DND-41 (cell line): ENCODE measurements around the gene TACR1.

Experiments
- ATAC-seq: fragments of 200-7000 bp; cut with Tn5 transposase; 3 replicates; pipeline ENCODE4 v1.9.1; 2021; ENCODE audit warnings: low read depth; ENCODE audit not compliant: insufficient read depth
- DNase-seq: peaks from one replicate; pipeline ENCODE4 v3.0.0-alpha.2; 2020
- H2AFZ ChIP-seq: 2 replicates; pipeline ENCODE4 v1.6.0; 2012; ENCODE audit warnings: low read depth, low read length
- H3K27ac ChIP-seq: 2 replicates; pipeline ENCODE4 v1.5.1; 2012; ENCODE audit warnings: low read length, inconsistent platforms
- H3K27me3 ChIP-seq: fragments of 200-600 bp; sonication (generic); 2 replicates; pipeline ENCODE4 v1.6.0; 2012; ENCODE audit warnings: low read length, mild to moderate bottlenecking, inconsistent platforms; ENCODE audit not compliant: insufficient read depth, poor library complexity
- H3K36me3 ChIP-seq: 2 replicates; pipeline ENCODE4 v1.5.1; 2012; ENCODE audit warnings: low read length, inconsistent platforms; ENCODE audit not compliant: insufficient read depth
- H3K4me1 ChIP-seq: 2 replicates; pipeline ENCODE4 v1.5.1; 2012; ENCODE audit warnings: mild to moderate bottlenecking, low read length; ENCODE audit not compliant: insufficient read depth
- H3K4me2 ChIP-seq: 2 replicates; pipeline ENCODE4 v1.6.0; 2012; ENCODE audit warnings: mild to moderate bottlenecking, moderate library complexity, low read length, inconsistent platforms; ENCODE audit not compliant: insufficient read depth
- H3K4me3 ChIP-seq, 2 experiments: fragments of 200-600 bp in 1 of 2; shearing (Covaris generic) in 1 of 2; 2 replicates each; pipeline ENCODE4 v1.5.1; 2012 to 2016; ENCODE audit warnings: inconsistent platforms in 2 of 2, low read length in 2 of 2, mild to moderate bottlenecking in 2 of 2, low read depth in 1 of 2, moderate library complexity in 1 of 2
- H3K79me2 ChIP-seq: 2 replicates; pipeline ENCODE4 v1.6.0; 2012; ENCODE audit warnings: low read length, inconsistent platforms; ENCODE audit not compliant: insufficient read depth
- H3K9ac ChIP-seq: 2 replicates; pipeline ENCODE4 v1.6.0; 2012; ENCODE audit warnings: low read depth, mild to moderate bottlenecking, inconsistent platforms, low read length, moderate library complexity
- H3K9me3 ChIP-seq: 2 replicates; pipeline ENCODE4 v1.5.1; 2012; ENCODE audit warnings: low read length, moderate library complexity, mild to moderate bottlenecking, inconsistent platforms; ENCODE audit not compliant: insufficient read depth, severe bottlenecking
- H4K20me1 ChIP-seq: 2 replicates; pipeline ENCODE4 v1.6.0; 2012; ENCODE audit warnings: low read length; ENCODE audit not compliant: insufficient read depth
- CTCF ChIP-seq: IDR thresholded peaks from 2 replicates; pipeline ENCODE4 v1.5.1; 2012; ENCODE audit warnings: borderline replicate concordance, low read length, moderate library complexity, mild to moderate bottlenecking; ENCODE audit not compliant: poor library complexity, severe bottlenecking; ENCODE audit errors: extremely low read depth
- EZH2 ChIP-seq: IDR thresholded peaks from 3 replicates; pipeline ENCODE4 v1.6.1; 2012; ENCODE audit warnings: borderline replicate concordance, low read depth, mild to moderate bottlenecking, moderate library complexity, low read length, inconsistent platforms; ENCODE audit not compliant: severe bottlenecking

The TACR1 gene

GRCh38 chr2:75237296-75237695, 38.0 kb upstream of the TACR1 start:
- Histone ChIP-seq H3K36me3 (no peaks in the 10 kb centered on the region), H3K4me2 (no peak overlapping the region), H3K9me3 (peaks cover under 1% of the 10 kb centered on the region), H3K27ac (no peak overlapping the region), H3K4me1 (no peaks in the 10 kb centered on the region), H3K79me2 (no peaks in the 10 kb centered on the region), H3K9ac (no peak overlapping the region), H4K20me1 (no peaks in the 10 kb centered on the region), H2AFZ (no peak overlapping the region), H3K27me3 (no peaks in the 10 kb centered on the region), H3K4me3 (no peak overlapping the region)
- DNase-seq (no peak), ATAC-seq (no peak)
- TF ChIP-seq CTCF (no peak), EZH2 (no peak)

GRCh38 chr2:75233965-75234364, 34.6 kb upstream of the TACR1 start:
- Histone ChIP-seq H2AFZ (no peak overlapping the region), H3K4me1 (no peaks in the 10 kb centered on the region), H4K20me1 (no peaks in the 10 kb centered on the region), H3K9me3 (no peaks in the 10 kb centered on the region), H3K36me3 (no peaks in the 10 kb centered on the region), H3K4me3 (no peak overlapping the region), H3K27me3 (no peaks in the 10 kb centered on the region), H3K27ac (no peak overlapping the region), H3K79me2 (no peaks in the 10 kb centered on the region), H3K9ac (no peak overlapping the region), H3K4me2 (no peak overlapping the region)
- TF ChIP-seq EZH2 (no peak), CTCF (no peak)
- ATAC-seq (no peak), DNase-seq (no peak)

GRCh38 chr2:75226617-75227016, 27.3 kb upstream of the TACR1 start:
- Histone ChIP-seq H3K27ac (no peak overlapping the region), H3K4me2 (no peak overlapping the region), H2AFZ (no peak overlapping the region), H3K36me3 (no peaks in the 10 kb centered on the region), H3K9ac (no peak overlapping the region), H4K20me1 (no peaks in the 10 kb centered on the region), H3K4me1 (peaks cover 12% of the 10 kb centered on the region), H3K79me2 (no peaks in the 10 kb centered on the region), H3K9me3 (no peaks in the 10 kb centered on the region), H3K4me3 (no peak overlapping the region), H3K27me3 (no peaks in the 10 kb centered on the region)
- DNase-seq (no peak), ATAC-seq (no peak)
- no peak for TF ChIP-seq EZH2

GRCh38 chr2:75226099-75226498, 26.8 kb upstream of the TACR1 start:
- Histone ChIP-seq H3K9ac (no peak overlapping the region), H3K4me3 (no peak overlapping the region), H3K4me1 (peaks cover 12% of the 10 kb centered on the region), H3K36me3 (no peaks in the 10 kb centered on the region), H3K27ac (no peak overlapping the region), H2AFZ (no peak overlapping the region), H3K9me3 (no peaks in the 10 kb centered on the region), H4K20me1 (no peaks in the 10 kb centered on the region), H3K27me3 (no peaks in the 10 kb centered on the region), H3K4me2 (no peak overlapping the region), H3K79me2 (no peaks in the 10 kb centered on the region)
- ATAC-seq, result no peak
- no peak for DNase-seq
- TF ChIP-seq EZH2 (no peak), CTCF (no peak)
